ENCODE results near the gene GUCA1C.

- TF ChIP-seq CREB5 (CRISPR knock-in tag; IDR thresholded peaks at IDR 0.05; ENCODE audit: low read depth) (no peak), RARB (CRISPR knock-in tag; IDR thresholded peaks at IDR 0.05) (no peak), PATZ1 (CRISPR knock-in tag; IDR thresholded peaks at IDR 0.05; ENCODE audit: borderline replicate concordance) (no peak), ZFP30 (CRISPR knock-in tag; IDR thresholded peaks at IDR 0.05) (no peak), ESRRG (CRISPR knock-in tag; IDR thresholded peaks at IDR 0.05) (no peak), ZFP3 (CRISPR knock-in tag; IDR thresholded peaks at IDR 0.05) (no peak), PPARA (CRISPR knock-in tag; IDR thresholded peaks at IDR 0.05; ENCODE audit: borderline replicate concordance) (no peak), ZNF70 (CRISPR knock-in tag; IDR thresholded peaks at IDR 0.05) (no peak), TSHZ2 (CRISPR knock-in tag; IDR thresholded peaks at IDR 0.05) (no peak)
Measured at GRCh38 chr3:108970561-108970960, 16.9 kb upstream of the GUCA1C start.
